HepG2 (cell line): ENCODE results near the gene PROX1. TPM values are rescaled to one million over a fixed set of nuclear protein-coding genes. Genes with fewer than 3 reads are reported as not detected.

ENCODE experiments used
- ATAC-seq: fragments of 200-7000 bp; cut with Tn5 transposase; 3 replicates; pipeline ENCODE4 v1.9.1; 2020; ENCODE audit warnings: mild to moderate bottlenecking, moderate library complexity
- BruUV-seq: library from RNA; stranded (reverse); fragments of 400-500 nt; replicated peaks from 2 replicates; lab custom pipeline; 2021; lab: Mats Ljungman, UMichigan
- CTCF ChIA-PET: fragments of 300-600 bp; formaldehyde crosslinking; extraction: SDS; loops from one replicate; lab custom pipeline; 2021; ENCODE audit warnings: low total read pairs, inconsistent platforms, low intra/inter-chr PET ratio; lab: Yijun Ruan, JAX
- POLR2A ChIA-PET: fragments of 350-600 bp; sonication (Branson Sonifier 250); formaldehyde crosslinking; loops from one replicate; lab custom pipeline; 2020; ENCODE audit warnings: antibody characterized with exemption, inconsistent platforms; lab: Yijun Ruan, JAX
- DNase-seq: peaks from one replicate; pipeline ENCODE4 v3.0.0-alpha.2; 2015; ENCODE audit warnings: low spot score
- FAIRE-seq: peaks from 3 replicates; lab custom pipeline; 2011; peaks lifted over from hg19 to GRCh38; lab: Jason Lieb, UNC
- H2AFZ ChIP-seq: one replicate; pipeline ENCODE4 v1.6.1; 2011; ENCODE audit warnings: low read length, inconsistent platforms
- H3K27ac ChIP-seq: fragments of 300-600 bp; 3 replicates; pipeline ENCODE4 v1.8.0; 2011; ENCODE audit warnings: mixed run types, mild to moderate bottlenecking, mixed read lengths, low read length, inconsistent platforms; ENCODE audit not compliant: insufficient read depth; ENCODE audit errors: extremely low read length
- H3K27me3 ChIP-seq, 2 experiments: fragments of 200-600 bp in 1 of 2; 2 replicates in 1 of 2; 3 replicates in 1 of 2; pipeline versions ENCODE4 v1.6.0 to v1.8.0; 2011; ENCODE audit warnings: low read length in 2 of 2, mild to moderate bottlenecking in 2 of 2, moderate library complexity in 2 of 2, inconsistent platforms in 1 of 2; ENCODE audit not compliant: insufficient read depth in 2 of 2, control insufficient read depth in 1 of 2
- H3K36me3 ChIP-seq, 2 experiments: fragments of 200-600 bp in 1 of 2; replicated peaks in 1 of 2; 2 replicates in 1 of 2; 3 replicates in 1 of 2; pipeline versions ENCODE4 v1.5.1 to v1.8.0; 2011; ENCODE audit warnings: low read length in 2 of 2, inconsistent platforms in 1 of 2; ENCODE audit not compliant: insufficient read depth in 2 of 2, control insufficient read depth in 1 of 2
- H3K4me1 ChIP-seq: 2 replicates; pipeline ENCODE4 v1.5.1; 2012; ENCODE audit warnings: low read length, inconsistent platforms; ENCODE audit not compliant: insufficient read depth
- H3K4me2 ChIP-seq: 2 replicates; pipeline ENCODE4 v1.6.0; 2011; ENCODE audit warnings: low read depth, low read length, inconsistent platforms
- H3K4me3 ChIP-seq, 3 experiments: fragments of 200-600 bp in 1 of 3; sonication (generic), shearing (Covaris generic) in 1 of 3; replicated peaks in 1 of 3; 2 replicates each; pipeline ENCODE4 v1.5.1; 2011 to 2016; ENCODE audit warnings: low read length in 3 of 3, inconsistent platforms in 2 of 3, low read depth in 2 of 3, mild to moderate bottlenecking in 2 of 3, control low read depth in 1 of 3, mixed read lengths in 1 of 3; ENCODE audit not compliant: insufficient read depth in 1 of 3
- H3K79me2 ChIP-seq: one replicate; pipeline ENCODE4 v1.6.1; 2011; ENCODE audit warnings: low read length, inconsistent platforms; ENCODE audit not compliant: insufficient read depth
- H3K9ac ChIP-seq: 2 replicates; pipeline ENCODE4 v1.6.0; 2011; ENCODE audit warnings: mild to moderate bottlenecking, low read depth, low read length, inconsistent platforms; ENCODE audit not compliant: insufficient read depth
- H3K9me3 ChIP-seq: 2 replicates; pipeline ENCODE4 v1.5.1; 2012; ENCODE audit warnings: mild to moderate bottlenecking, low read length
- H4K20me1 ChIP-seq: 2 replicates; pipeline ENCODE4 v1.6.0; 2011; ENCODE audit warnings: inconsistent platforms, mild to moderate bottlenecking, low read length, moderate library complexity; ENCODE audit not compliant: insufficient read depth
- HMGXB4 ChIP-seq, 2 experiments: sonication (generic) in 1 of 2; formaldehyde crosslinking in 1 of 2; IDR thresholded peaks; 2 replicates each; pipeline versions ENCODE4 v1.4.0 to v1.6.1; 2018 to 2020; ENCODE audit warnings: missing genetic modification reagents in 2 of 2, borderline replicate concordance in 1 of 2, low read depth in 1 of 2, mild to moderate bottlenecking in 1 of 2, missing biosample characterization in 1 of 2
- HNF4A ChIP-seq: sonication (generic); formaldehyde crosslinking; IDR thresholded peaks from 2 replicates; pipeline ENCODE4 v1.4.0; 2020; ENCODE audit warnings: missing genetic modification reagents
- ISL2 ChIP-seq: sonication (generic); formaldehyde crosslinking; IDR thresholded peaks from 2 replicates; pipeline ENCODE4 v1.5.0; 2020; ENCODE audit warnings: missing genetic modification reagents
- ZHX2 ChIP-seq, 2 experiments: sonication (generic) in 1 of 2; formaldehyde crosslinking in 1 of 2; IDR thresholded peaks; 2 replicates each; pipeline versions ENCODE4 v1.6.1 to v1.9.0; 2014 to 2022; ENCODE audit warnings: antibody characterized with exemption in 1 of 2, borderline replicate concordance in 1 of 2, inconsistent platforms in 1 of 2, low read depth in 1 of 2, missing genetic modification reagents in 1 of 2
- ZNF224 ChIP-seq: sonication (generic); formaldehyde crosslinking; IDR thresholded peaks from 2 replicates; pipeline ENCODE4 v1.5.0; 2020; ENCODE audit warnings: mild to moderate bottlenecking, missing genetic modification reagents
- ZNF414 ChIP-seq: sonication (generic); formaldehyde crosslinking; IDR thresholded peaks from 2 replicates; pipeline ENCODE4 v1.5.0; 2020; ENCODE audit warnings: missing genetic modification reagents
- WGBS: methylation state at CpG from one replicate; pipeline ENCODE4 v1.1.6; 2017; ENCODE audit warnings: low lambda C conversion rate; 5-methylcytosine and 5-hydroxymethylcytosine counted together
- in situ Hi-C: cut with HindIII; loops from 2 replicates; pipeline ENCODE4 v1.10.0; 2017; ENCODE audit warnings: low pct_unique_long_range_greater_than_20kb; ENCODE audit not compliant: extremely low pct_ligation_motif_present
- intact Hi-C: fragments of 100-400 bp; cut with micrococcal nuclease; formaldehyde crosslinking; loops from one replicate; pipeline ENCODE4 v1.10.0; 2022; ENCODE audit not compliant: unreplicated experiment
- polyA plus RNA-seq, 8 experiments: library from polyadenylated mRNA; depleted of rRNA in 3 of 8; stranded (reverse) in 7 of 8; unstranded in 1 of 8; fragments of >200 nt; fragmentation: Illumina TruSeq in 4 of 8; extraction: Trizol in 4 of 8; gene quantifications; 2 replicates each; pipeline versions ENCODE4 v1.2.1 to v1.2.3, GENCODE V29; 2011 to 2016; ENCODE audit warnings: low read depth in 4 of 8, missing spikeins in 1 of 8, mixed read lengths in 1 of 8; ENCODE audit not compliant: insufficient read depth in 1 of 8
- total RNA-seq, 5 experiments: library from RNA; depleted of rRNA; stranded (reverse); fragments of >200 nt; fragmentation: Illumina TruSeq; extraction: Trizol; gene quantifications; 2 replicates each; pipeline ENCODE4 v1.2.3, GENCODE V29; 2016; ENCODE audit warnings: low read depth in 1 of 5
- TF ChIP-seq, protein P1 (sequence below): sonication (generic); formaldehyde crosslinking; IDR thresholded peaks from 2 replicates; pipeline ENCODE4 v1.4.0; 2020; ENCODE audit warnings: missing genetic modification reagents, borderline replicate concordance
- TF ChIP-seq, protein P2 (sequence below): sonication (generic); formaldehyde crosslinking; IDR thresholded peaks from 2 replicates; pipeline ENCODE4 v1.4.0; 2020; ENCODE audit warnings: missing genetic modification reagents

Gene PROX1
- total and polyA plus RNA-seq, 2 of the 13 experiments (the other 11 are each of a cell fraction or from before 2014, with no cell fraction given) = 12.3 to 30.2 TPM

GRCh38 chr1:214028095-214028494, 40.3 kb downstream of the PROX1 start:
- Histone ChIP-seq H3K27me3 (no peaks in the 10 kb centered on the region), H3K36me3 (peaks cover 16 to 66% of the 10 kb centered on the region in 2 experiments), H3K4me2 (peak overlapping the region; percentile 76), H3K9ac (peak overlapping the region; percentile 57), H3K79me2 (peaks cover 39% of the 10 kb centered on the region), H2AFZ (no peak overlapping the region), H3K9me3 (no peaks in the 10 kb centered on the region), H3K4me3 (peak overlapping the region in 1 of 3 experiments; percentile 27; a peak in 1 of 6 replicates), H3K27ac (peak overlapping the region; percentile 85), H4K20me1 (no peaks in the 10 kb centered on the region), H3K4me1 (peaks cover 86% of the 10 kb centered on the region)
- ChIA-PET POLR2A (interaction anchor here (1.0 to 9.8 kb wide), 21 partner anchors 13 to 656 kb away, joined by 3 to 150 read pairs (median 6); partner anchors contain the start of gene PROX1), CTCF (interaction anchor here (1.1 kb wide), 1 partner anchor 95 kb away, joined by 3 read pairs; no protein-coding TSS in a partner anchor)
- 0% methylated on average over 3 of the region's 5 CpGs for WGBS
- intact Hi-C loops (loop anchor here (2.0 kb wide), 1 partner anchor 23 kb away; no protein-coding TSS in a partner anchor), in situ Hi-C loops (no loop called here)
- DNase-seq (peak; percentile 23), FAIRE-seq (no peak), ATAC-seq (peak; percentile 29)
- BruUV-seq = no TSS peak
- TF ChIP-seq HNF4A (CRISPR knock-in tag) (peak; percentile 53; the same call in 1 of the 2 replicates), HMGXB4 (CRISPR knock-in tag; IDR thresholded peaks at IDR 0.05; ENCODE audit: borderline replicate concordance in 1 of 2, low read depth in 1 of 2) (no peak), ZNF414 (CRISPR knock-in tag) (no peak), ISL2 (CRISPR knock-in tag) (0 out of 2 replicates have a peak, but pooled peaks have one; percentile 20), ZNF224 (CRISPR knock-in tag) (no peak), ZHX2 (IDR thresholded peaks at IDR 0.05; ENCODE audit: low read depth) (no peak), ZHX2 (CRISPR knock-in tag; IDR thresholded peaks at IDR 0.05; ENCODE audit: borderline replicate concordance) (peak; percentile 22; the same call in 1 of the 2 replicates)
- TF ChIP-seq, protein P1, sequence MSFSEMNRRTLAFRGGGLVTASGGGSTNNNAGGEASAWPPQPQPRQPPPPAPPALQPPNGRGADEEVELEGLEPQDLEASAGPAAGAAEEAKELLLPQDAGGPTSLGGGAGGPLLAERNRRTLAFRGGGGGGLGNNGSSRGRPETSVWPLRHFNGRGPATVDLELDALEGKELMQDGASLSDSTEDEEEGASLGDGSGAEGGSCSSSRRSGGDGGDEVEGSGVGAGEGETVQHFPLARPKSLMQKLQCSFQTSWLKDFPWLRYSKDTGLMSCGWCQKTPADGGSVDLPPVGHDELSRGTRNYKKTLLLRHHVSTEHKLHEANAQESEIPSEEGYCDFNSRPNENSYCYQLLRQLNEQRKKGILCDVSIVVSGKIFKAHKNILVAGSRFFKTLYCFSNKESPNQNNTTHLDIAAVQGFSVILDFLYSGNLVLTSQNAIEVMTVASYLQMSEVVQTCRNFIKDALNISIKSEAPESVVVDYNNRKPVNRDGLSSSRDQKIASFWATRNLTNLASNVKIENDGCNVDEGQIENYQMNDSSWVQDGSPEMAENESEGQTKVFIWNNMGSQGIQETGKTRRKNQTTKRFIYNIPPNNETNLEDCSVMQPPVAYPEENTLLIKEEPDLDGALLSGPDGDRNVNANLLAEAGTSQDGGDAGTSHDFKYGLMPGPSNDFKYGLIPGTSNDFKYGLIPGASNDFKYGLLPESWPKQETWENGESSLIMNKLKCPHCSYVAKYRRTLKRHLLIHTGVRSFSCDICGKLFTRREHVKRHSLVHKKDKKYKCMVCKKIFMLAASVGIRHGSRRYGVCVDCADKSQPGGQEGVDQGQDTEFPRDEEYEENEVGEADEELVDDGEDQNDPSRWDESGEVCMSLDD = 0 out of 2 replicates have a peak, but pooled peaks have one; percentile 51
- TF ChIP-seq, protein P2, sequence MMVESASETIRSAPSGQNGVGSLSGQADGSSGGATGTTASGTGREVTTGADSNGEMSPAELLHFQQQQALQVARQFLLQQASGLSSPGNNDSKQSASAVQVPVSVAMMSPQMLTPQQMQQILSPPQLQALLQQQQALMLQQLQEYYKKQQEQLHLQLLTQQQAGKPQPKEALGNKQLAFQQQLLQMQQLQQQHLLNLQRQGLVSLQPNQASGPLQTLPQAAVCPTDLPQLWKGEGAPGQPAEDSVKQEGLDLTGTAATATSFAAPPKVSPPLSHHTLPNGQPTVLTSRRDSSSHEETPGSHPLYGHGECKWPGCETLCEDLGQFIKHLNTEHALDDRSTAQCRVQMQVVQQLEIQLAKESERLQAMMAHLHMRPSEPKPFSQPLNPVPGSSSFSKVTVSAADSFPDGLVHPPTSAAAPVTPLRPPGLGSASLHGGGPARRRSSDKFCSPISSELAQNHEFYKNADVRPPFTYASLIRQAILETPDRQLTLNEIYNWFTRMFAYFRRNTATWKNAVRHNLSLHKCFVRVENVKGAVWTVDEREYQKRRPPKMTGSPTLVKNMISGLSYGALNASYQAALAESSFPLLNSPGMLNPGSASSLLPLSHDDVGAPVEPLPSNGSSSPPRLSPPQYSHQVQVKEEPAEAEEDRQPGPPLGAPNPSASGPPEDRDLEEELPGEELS = peak; percentile 40; the same call in 1 of the 2 replicates
